HUES64 (cell line): ENCODE measurements around the gene DNAJC5.

Experiments
- H3K27ac ChIP-seq: 2 replicates; pipeline ENCODE4 v1.7.0; 2013; ENCODE audit warnings: low read depth, low read length, inconsistent platforms
- H3K27me3 ChIP-seq: 2 replicates; pipeline ENCODE4 v1.6.1; 2013; ENCODE audit warnings: mild to moderate bottlenecking, low read length; ENCODE audit not compliant: insufficient read depth
- H3K36me3 ChIP-seq: 2 replicates; pipeline ENCODE4 v1.6.1; 2013; ENCODE audit warnings: mild to moderate bottlenecking, low read length; ENCODE audit not compliant: insufficient read depth
- H3K4me1 ChIP-seq: 2 replicates; pipeline ENCODE4 v1.6.1; 2013; ENCODE audit warnings: mild to moderate bottlenecking, low read length, moderate library complexity; ENCODE audit not compliant: insufficient read depth
- H3K4me3 ChIP-seq: 2 replicates; pipeline ENCODE4 v1.5.1; 2013; ENCODE audit warnings: mild to moderate bottlenecking, low read length, moderate library complexity
- H3K9ac ChIP-seq: 2 replicates; pipeline ENCODE4 v1.6.1; 2013; ENCODE audit warnings: mild to moderate bottlenecking, low read depth, low read length
- H3K9me3 ChIP-seq: 2 replicates; pipeline ENCODE4 v1.6.1; 2013; ENCODE audit warnings: low read depth, low read length; ENCODE audit not compliant: insufficient read depth
- WGBS: fragments of 150-250, 120-280 bp; methylation state at CpG from one replicate; pipeline ENCODE4 v1.1.7; 2013; ENCODE audit warnings: missing lambda C conversion rate; 5-methylcytosine and 5-hydroxymethylcytosine counted together

The DNAJC5 gene

DNA sequence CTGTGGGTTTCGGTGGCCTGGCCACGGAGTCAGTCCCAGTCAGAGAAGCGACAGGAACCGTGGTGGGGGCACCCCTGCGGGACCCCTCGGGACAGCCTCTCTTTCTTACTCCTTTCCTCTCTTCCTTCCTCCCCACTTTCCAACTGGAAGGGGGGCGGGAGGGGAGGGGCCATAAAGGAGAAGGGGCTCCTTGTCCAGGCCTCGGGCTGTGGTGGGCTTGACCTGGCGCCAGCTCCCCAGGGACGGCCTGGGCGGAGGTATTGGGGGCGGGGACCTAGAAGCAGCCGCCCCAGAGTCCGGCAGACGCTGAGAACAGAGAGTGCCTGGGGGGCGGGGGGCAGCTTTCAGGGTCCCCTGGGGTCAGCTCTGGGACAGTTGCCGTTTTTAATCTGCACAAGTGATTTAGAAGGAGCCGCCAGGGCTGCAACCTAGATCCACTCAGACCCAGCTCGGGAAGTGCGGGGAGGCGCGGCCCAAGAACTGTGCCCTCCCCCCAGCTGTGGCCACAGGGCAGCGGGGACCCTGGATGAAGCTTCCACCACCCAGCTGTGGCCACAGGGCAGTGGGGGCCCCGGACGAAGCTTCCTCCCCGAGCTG lies 40.1 kb upstream of the DNAJC5 start:
- H3K27me3 ChIP-seq: no peaks in the 10 kb centered on the region
- no peaks in the 10 kb centered on the region for H3K36me3 ChIP-seq
- H3K4me3 ChIP-seq: peak overlapping the region; percentile 27; the same call in 1 of the 2 replicates
- H3K27ac ChIP-seq: no peak overlapping the region; the same call in 1 of the 2 replicates
- H3K4me1 ChIP-seq: peaks cover 41% of the 10 kb centered on the region
- H3K9me3 ChIP-seq: no peaks in the 10 kb centered on the region
- H3K9ac ChIP-seq: no peak overlapping the region
- 21% methylated on average over 26 of the region's 26 CpGs for WGBS

DNA sequence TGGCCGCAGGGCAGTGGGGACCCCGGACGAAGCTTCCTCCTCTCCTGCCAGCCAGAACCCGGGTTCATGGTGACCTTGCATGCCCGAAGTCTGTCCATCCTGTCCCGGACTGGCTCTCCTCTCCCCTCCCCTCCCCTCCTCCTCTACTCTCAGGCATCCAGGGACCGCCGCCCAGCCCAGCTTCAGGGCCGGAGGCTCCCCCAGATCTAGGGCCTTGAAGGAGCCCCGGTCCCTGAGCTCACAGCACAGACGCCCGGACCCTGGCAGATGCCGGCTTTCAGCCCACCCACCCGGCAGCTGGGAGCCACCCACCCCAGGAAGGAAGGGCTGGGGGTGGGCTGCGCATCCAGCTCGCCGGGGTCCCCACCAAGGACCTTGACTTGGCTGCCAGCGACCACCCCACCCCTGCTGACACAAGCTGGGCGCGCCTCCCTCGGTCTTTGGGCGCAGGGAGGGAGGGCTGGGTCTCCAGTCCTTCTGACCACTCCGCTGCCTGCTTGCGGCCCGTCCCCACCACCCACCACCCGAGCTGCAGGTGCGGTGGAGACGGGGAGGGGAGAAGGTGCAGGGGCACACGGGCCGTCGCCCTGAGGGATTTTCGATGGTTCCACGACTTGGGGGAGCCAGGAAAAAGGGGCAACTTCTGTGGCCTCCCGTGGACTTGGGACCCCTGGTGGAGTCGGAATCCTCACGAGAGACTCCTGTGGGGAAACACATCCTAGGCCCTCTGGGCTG lies 39.4 kb upstream of the DNAJC5 start:
- H3K36me3 ChIP-seq: no peaks in the 10 kb centered on the region
- no peaks in the 10 kb centered on the region for H3K27me3 ChIP-seq
- no peak overlapping the region; the same call in 1 of the 2 replicates for H3K27ac ChIP-seq
- H3K9ac ChIP-seq: no peak overlapping the region
- no peaks in the 10 kb centered on the region for H3K9me3 ChIP-seq
- WGBS: 43% methylated on average over 35 of the region's 36 CpGs
- H3K4me3 ChIP-seq: peak overlapping the region; percentile 27
- H3K4me1 ChIP-seq: peaks cover 41% of the 10 kb centered on the region

DNA sequence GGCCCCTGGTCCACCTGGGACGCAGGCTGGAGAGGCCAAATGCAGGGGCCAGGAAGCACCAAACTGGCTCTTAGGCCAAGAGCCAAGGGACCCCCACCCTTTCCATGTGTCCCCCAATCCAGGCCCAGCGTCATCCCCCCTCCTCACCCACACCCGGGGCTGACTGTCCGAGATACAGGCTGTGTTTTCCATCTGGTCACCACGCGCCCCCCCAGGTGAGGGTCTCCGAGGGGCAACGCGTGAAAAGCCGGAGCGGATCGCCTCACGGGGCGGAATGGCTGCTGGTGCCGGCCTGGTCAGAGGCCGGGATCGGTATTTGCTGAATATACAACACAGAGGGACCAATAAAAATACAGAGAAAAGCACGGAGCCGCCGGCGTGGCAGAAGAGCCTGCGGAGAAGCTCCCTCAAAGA lies 38.8 kb upstream of the DNAJC5 start:
- Histone ChIP-seq H3K4me1 (peaks cover 41% of the 10 kb centered on the region), H3K27ac (no peak overlapping the region), H3K9me3 (no peaks in the 10 kb centered on the region), H3K36me3 (no peaks in the 10 kb centered on the region), H3K4me3 (peak overlapping the region; percentile 27), H3K9ac (no peak overlapping the region), H3K27me3 (no peaks in the 10 kb centered on the region)
- WGBS: 45% methylated on average over 22 of the region's 22 CpGs

DNA sequence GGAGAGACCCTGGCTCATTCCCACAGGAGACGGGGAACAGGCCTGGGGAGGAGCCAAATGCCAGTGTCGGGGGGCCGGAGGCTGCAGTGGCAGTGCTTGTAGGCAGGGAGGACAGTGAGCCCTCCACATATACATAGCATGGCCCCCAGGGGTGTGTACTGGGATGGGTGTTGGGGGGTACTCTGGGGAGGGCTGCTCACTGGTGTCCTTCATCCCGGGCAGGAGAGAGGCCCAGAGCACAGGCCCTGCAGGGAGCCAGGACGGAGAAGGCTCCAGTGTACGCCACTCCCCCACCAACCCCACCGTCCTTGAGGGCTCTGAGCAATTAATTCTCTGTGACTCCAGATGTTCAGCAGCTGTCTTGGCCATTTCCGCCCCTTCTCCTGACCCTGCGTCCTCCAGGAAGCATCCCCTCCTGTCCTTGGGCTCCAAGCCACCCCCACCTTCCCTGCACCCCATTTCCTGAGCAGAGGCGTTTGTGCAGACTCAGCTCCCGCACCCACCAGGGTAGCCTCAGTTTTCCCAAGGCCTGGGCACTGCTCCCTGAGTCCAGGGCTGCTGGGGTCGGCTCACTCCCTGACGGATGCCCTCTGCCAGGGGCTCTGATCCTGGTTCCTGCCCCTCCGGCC lies 37.0 kb upstream of the DNAJC5 start:
- H3K27me3 ChIP-seq: no peaks in the 10 kb centered on the region
- WGBS: 61% methylated on average over 13 of the region's 14 CpGs
- no peak overlapping the region for H3K4me3 ChIP-seq
- 0 out of 2 replicates have a peak overlapping the region, but pooled peaks have one; percentile 27 for H3K9ac ChIP-seq
- H3K36me3 ChIP-seq: 0 out of 2 replicates have a peak, but pooled peaks cover 4% of the 10 kb centered on the region
- H3K27ac ChIP-seq: peak overlapping the region; percentile 78; the same call in 1 of the 2 replicates
- H3K4me1 ChIP-seq: peaks cover 41% of the 10 kb centered on the region
- H3K9me3 ChIP-seq: no peaks in the 10 kb centered on the region

DNA sequence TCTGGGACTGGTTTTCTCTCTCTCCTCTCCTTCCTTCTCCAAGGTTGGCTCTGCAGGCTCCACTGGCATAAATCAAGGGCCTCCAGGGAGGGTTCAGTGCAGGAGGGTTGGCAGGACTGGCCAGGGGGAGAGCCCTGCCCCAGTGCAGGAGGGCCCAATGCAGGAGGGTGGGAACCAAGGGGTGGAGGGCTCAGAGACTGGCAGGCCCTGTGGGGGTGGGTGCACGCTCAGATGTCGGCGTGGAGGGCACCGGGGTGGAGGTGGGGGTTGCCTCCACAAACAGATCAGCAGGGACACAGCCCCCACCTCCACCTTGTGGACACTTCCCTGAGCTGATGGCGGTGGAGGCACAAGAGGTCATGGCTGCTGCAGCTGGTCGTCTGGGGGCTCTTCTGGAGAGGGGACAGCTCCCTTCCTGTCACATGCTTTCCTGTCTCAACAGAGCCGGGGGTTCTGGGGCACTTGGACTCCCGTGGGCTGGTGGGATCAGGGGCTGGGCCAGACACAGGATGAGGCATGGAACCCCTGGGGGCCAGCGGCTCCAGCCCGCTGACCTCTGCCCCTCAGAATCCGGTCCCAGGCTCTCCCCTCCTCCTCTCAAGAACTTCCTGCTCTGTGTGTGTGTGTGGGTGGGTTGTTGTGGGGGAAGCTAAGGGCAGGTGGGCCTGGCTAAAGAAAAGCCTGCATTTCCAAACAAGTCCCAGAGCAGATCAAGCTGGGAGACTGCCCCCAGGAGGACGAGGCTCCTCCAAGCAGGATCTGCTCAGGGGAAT lies 36.3 kb upstream of the DNAJC5 start:
- H3K9me3 ChIP-seq: no peaks in the 10 kb centered on the region
- 18% methylated on average over 9 of the region's 12 CpGs for WGBS
- H3K9ac ChIP-seq: 0 out of 2 replicates have a peak overlapping the region, but pooled peaks have one; percentile 27
- H3K4me1 ChIP-seq: peaks cover 40% of the 10 kb centered on the region
- no peaks in the 10 kb centered on the region for H3K27me3 ChIP-seq
- H3K4me3 ChIP-seq: peak overlapping the region; percentile 22
- H3K36me3 ChIP-seq: 0 out of 2 replicates have a peak, but pooled peaks cover 4% of the 10 kb centered on the region
- peak overlapping the region; percentile 78 for H3K27ac ChIP-seq

DNA sequence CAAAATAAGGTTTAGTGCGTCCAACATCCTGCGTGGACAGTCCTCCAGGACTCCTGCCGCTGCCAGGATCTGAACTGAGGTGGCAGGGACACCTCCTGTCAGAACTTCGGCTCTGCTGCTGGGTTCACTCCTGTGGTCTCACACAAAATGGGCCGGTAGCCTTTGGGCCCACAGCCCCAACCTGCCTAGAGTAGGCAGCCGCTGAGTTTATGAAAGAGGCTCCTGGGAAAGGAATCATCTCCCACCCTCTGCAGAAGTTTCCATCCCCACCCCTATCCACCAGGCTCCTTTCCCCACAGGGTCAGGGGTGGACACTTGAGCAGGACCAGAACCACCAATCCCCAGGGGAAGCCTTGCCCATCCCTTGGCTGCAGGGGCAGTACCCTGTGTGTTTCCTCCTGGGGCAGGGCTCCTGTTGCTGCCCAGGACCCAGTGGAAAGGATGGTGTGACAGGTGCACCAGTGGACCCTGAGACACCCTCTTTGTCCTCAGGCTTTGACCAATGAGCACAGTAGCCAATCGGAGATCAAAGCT lies 35.7 kb upstream of the DNAJC5 start:
- Histone ChIP-seq H3K9ac (0 out of 2 replicates have a peak overlapping the region, but pooled peaks have one; percentile 27), H3K9me3 (no peaks in the 10 kb centered on the region), H3K27me3 (no peaks in the 10 kb centered on the region), H3K36me3 (0 out of 2 replicates have a peak, but pooled peaks cover 4% of the 10 kb centered on the region), H3K4me1 (peaks cover 38% of the 10 kb centered on the region), H3K4me3 (no peak overlapping the region), H3K27ac (peak overlapping the region; percentile 78)
- 59% methylated on average over 7 of the region's 7 CpGs for WGBS

DNA sequence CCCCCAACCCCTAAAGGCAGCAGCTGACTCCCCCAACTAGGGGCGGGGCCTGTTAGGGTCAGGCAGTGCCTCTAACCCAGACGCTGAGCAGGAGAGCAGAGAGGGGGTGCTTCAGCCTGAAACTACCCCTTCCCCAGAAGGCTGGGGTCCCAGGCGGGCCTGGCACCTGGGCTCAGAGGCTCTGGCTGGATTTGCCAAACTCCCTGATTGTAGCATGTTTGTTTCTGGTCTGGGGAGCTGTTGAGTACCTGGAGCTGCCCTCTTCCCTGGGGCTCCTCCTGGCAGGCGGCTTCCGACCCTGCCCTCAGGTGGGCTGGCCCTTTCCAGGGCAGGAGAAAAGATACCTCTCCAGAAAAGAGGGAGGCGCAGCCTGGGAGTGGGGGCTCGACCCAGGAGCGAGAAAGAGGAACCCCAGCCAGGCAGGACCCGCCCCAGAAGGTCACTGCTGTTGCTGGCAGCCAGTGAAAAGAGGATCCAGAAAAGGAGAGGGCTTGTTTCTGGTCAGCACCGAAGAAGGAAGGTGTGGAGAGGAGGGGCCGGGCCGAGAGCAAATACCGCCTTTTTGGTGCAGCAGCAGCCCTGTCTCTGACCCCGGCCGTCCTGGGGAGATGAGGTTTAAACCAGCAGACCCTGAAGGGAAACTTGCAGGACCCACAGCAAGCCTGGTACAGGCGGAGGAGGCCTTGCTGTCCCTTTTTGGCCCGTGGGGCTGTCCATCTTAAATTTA lies 34.4 kb upstream of the DNAJC5 start:
- H3K9ac ChIP-seq: no peak overlapping the region
- H3K9me3 ChIP-seq: no peaks in the 10 kb centered on the region
- 0 out of 2 replicates have a peak, but pooled peaks cover 4% of the 10 kb centered on the region for H3K36me3 ChIP-seq
- WGBS: 81% methylated on average over 17 of the region's 17 CpGs
- peak overlapping the region; percentile 30; the same call in 1 of the 2 replicates for H3K27ac ChIP-seq
- peaks cover 30% of the 10 kb centered on the region for H3K4me1 ChIP-seq
- no peaks in the 10 kb centered on the region for H3K27me3 ChIP-seq
- H3K4me3 ChIP-seq: no peak overlapping the region

DNA sequence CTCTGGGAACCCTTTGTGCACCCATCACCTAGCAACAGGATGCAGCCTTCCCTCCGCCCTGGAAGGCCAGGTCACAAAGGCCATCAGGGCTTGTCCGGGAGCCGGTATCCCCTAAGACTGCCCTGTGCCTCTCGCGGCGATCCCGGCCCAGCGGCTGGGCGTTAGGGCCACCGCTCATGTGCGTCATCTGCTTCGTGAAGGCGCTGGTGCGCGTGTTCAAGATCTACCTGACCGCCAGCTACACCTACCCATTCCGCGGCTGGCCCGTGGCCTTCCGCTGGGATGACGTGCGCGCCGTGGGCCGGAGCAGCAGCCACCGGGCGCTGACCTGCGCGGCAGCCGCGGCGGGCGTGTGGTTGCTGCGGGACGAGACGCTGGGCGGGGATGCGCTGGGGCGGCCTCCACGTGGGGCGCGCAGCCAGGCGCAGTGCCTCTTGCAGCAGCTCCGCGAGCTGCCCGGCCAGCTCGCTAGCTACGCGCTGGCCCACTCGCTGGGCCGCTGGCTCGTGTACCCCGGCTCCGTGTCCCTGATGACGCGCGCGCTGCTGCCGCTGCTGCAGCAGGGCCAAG lies 33.5 kb upstream of the DNAJC5 start, which contains the start of gene ABHD16B:
ABHD16B (plus strand) TSS at position 134 of the 570 bp plus-strand sequence; CDS start at position 177, 43 bp downstream.
- Histone ChIP-seq H3K4me3 (no peak within 1 kb of the TSS), H3K9me3 (no peaks in the 10 kb centered on the region), H3K4me1 (peaks cover 23% of the 10 kb centered on the region; the same call in 1 of the 2 replicates), H3K36me3 (0 out of 2 replicates have a peak, but pooled peaks cover 4% of the 10 kb centered on the region), H3K9ac (no peak within 1 kb of the TSS), H3K27ac (peak within 1 kb of the TSS; percentile 30; the same call in 1 of the 2 replicates), H3K27me3 (no peaks in the 10 kb centered on the region)
- WGBS: 95% methylated on average over 59 of the region's 59 CpGs

DNA sequence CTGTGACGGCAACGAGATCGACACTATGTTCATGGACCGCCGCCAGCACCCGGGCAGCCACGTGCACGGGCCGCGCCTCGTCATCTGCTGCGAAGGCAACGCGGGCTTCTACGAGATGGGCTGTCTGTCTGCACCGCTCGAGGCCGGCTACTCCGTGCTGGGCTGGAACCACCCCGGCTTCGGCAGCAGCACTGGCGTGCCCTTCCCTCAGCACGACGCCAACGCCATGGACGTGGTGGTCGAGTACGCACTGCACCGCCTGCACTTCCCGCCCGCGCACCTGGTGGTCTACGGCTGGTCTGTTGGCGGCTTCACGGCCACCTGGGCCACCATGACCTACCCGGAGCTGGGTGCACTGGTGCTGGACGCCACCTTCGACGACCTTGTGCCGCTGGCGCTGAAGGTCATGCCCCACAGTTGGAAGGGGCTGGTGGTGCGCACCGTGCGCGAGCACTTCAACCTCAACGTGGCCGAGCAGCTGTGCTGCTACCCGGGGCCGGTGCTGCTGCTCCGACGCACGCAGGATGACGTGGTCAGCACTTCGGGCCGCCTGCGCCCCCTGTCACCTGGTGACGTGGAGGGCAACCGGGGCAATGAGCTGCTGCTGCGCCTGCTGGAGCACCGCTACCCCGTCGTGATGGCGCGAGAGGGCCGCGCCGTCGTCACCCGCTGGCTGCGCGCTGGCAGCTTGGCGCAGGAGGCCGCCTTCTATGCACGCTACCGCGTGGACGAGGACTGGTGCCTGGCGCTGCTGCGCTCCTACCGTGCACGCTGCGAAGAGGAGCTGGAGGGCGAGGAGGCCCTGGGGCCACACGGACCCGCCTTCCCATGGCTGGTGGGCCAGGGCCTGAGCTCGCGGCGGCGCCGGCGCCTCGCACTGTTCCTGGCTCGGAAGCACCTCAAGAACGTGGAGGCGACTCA lies 32.7 kb upstream of the DNAJC5 start:
- H3K36me3 ChIP-seq: 0 out of 2 replicates have a peak, but pooled peaks cover 4% of the 10 kb centered on the region
- WGBS: 96% methylated on average over 95 of the region's 95 CpGs

More for the DNA sequence above, 32.7 kb upstream of the DNAJC5 start:
- H3K27ac ChIP-seq: no peak overlapping the region
- no peaks in the 10 kb centered on the region for H3K9me3 ChIP-seq
- H3K4me3 ChIP-seq: no peak overlapping the region
- peaks cover 23% of the 10 kb centered on the region; the same call in 1 of the 2 replicates for H3K4me1 ChIP-seq
- H3K27me3 ChIP-seq: no peaks in the 10 kb centered on the region
- H3K9ac ChIP-seq: no peak overlapping the region
